Stomach (tissue), 4 donors: ENCODE data around the gene ZNF462.

Experiments
- CTCF ChIP-seq, 7 experiments: fragments of 450-650 bp in 4 of 7; fragments of 200-600 bp in 3 of 7; sonication (generic) in 3 of 7; IDR thresholded peaks; one replicate each; pipeline ENCODE4 v1.5.1; 2016 to 2019; ENCODE audit warnings: antibody characterized with exemption in 7 of 7, control low read depth in 2 of 7, mild to moderate bottlenecking in 1 of 7
- POLR2A ChIP-seq, 4 donors: fragments of 450-650 bp; IDR thresholded peaks; one replicate each; pipeline ENCODE4 v1.6.1; 2016; ENCODE audit warnings: antibody characterized with exemption in 4 of 4, control low read depth in 2 of 4, mild to moderate bottlenecking in 1 of 4, moderate library complexity in 1 of 4
- POLR2AphosphoS5 ChIP-seq, 3 donors: sonication (generic); formaldehyde crosslinking; IDR thresholded peaks; one replicate each; pipeline ENCODE4 v1.6.1; 2016; ENCODE audit warnings: antibody characterized with exemption in 3 of 3

DNA sequence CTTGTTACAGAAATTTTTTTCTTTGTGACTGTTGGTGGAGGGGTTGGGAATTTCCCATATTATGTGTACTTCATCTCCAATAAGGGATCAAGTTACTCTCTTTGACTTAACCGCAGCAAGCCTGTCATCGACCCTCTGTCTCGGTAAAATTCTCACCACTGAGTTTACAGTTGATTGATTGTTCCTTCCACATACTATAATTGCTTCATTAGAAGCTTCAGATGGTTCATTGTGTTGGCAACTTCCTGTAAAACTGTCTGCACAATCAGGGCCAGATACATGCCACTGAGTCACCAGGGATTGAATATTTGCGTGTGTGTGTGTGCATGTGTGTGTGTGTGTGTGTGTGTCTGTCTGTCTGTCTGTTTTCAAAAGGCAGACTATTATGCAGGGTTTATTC, 176.6 kb downstream of the ZNF462 start:
- TF ChIP-seq POLR2A (IDR thresholded peaks at IDR 0.05) (no peak), CTCF (IDR thresholded peaks at IDR 0.05) (no peak), POLR2AphosphoS5 (IDR thresholded peaks at IDR 0.05) (no peak)
